LNCAP (cell line): ENCODE data around the gene MGAM2.

Experiments
- TF ChIP-seq, protein P1 (sequence below): fragments of 450-650 bp; IDR thresholded peaks from 2 replicates; pipeline ENCODE4 v1.5.1; 2017; ENCODE audit warnings: mild to moderate bottlenecking

MGAM2 gene

DNA sequence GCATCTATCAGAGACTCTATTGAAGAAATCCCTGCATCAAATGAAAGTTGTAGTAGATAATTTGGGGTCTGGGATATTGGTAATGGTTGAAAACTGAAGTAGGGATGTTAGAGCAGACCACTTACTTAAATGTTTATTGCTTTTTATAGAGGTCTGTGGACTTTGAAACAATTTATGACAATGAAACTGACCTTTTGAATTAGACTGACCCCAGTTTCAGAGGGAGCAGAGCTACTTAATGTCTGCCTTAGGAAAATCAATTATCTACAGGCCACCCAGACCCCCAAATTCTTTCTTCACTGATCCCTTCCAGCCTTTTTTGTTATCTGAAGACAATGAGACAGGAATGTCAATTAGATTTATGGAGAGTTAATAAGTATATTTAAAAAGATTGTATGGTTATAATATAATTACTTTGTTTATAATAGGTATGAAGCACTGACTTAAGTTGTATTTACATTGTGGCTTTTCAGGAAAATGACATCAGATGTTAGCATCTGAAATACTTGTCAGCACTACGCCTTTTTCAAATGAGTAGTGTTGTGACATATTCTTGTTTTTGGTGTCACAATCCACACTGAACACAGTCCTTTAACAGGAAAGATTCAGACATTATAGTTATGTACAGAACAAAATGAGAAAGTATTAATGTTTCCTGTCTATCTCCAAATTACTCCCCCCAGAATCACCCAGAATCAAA lies 13.9 kb downstream of the MGAM2 start:
- TF ChIP-seq, protein P1, sequence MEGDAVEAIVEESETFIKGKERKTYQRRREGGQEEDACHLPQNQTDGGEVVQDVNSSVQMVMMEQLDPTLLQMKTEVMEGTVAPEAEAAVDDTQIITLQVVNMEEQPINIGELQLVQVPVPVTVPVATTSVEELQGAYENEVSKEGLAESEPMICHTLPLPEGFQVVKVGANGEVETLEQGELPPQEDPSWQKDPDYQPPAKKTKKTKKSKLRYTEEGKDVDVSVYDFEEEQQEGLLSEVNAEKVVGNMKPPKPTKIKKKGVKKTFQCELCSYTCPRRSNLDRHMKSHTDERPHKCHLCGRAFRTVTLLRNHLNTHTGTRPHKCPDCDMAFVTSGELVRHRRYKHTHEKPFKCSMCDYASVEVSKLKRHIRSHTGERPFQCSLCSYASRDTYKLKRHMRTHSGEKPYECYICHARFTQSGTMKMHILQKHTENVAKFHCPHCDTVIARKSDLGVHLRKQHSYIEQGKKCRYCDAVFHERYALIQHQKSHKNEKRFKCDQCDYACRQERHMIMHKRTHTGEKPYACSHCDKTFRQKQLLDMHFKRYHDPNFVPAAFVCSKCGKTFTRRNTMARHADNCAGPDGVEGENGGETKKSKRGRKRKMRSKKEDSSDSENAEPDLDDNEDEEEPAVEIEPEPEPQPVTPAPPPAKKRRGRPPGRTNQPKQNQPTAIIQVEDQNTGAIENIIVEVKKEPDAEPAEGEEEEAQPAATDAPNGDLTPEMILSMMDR: no peak

- TF ChIP-seq, protein P1: no peak
These were observed 18.7 kb downstream of the MGAM2 start for GRCh38 chr7:142130267-142130666.

DNA sequence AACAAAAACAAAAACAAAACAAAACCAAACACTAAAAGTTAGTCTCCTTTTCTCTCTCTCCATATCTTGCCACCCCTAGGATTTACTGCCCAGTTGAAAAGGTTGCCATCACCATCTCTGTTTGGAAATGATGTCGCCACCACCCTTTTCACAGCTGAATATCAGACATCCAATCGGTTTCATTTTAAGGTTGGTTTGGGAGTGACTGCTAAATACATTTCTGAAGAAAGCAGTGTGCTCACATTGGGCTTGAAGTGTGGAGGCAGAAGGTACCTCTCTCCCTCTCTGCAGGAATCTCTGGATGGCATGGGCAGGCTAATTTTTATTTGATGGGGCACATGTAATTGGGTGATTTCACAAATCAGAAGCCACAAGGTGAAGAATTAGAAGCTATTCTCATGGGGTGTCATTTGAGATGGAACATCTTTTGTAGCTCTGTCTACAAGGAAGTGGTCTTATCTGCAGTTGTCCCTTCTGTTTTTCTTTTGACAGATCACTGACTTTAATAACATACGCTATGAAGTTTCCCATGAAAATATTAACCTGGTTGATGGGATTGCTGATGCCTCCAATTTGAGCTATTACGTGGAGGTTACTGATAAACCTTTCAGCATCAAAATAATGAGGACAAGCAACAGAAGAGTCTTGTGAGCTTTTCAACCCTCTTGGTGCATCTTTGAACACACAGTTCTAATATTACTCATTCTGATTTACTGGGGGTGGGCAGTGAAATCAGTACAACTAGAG lies 20.1 kb downstream of the MGAM2 start:
- TF ChIP-seq, protein P1: no peak

- TF ChIP-seq, protein P1: no peak
These were observed 22.2 kb downstream of the MGAM2 start for GRCh38 chr7:142133731-142134148.

- TF ChIP-seq, protein P1: no peak
These were observed 23.4 kb downstream of the MGAM2 start for GRCh38 chr7:142134909-142135308.

DNA sequence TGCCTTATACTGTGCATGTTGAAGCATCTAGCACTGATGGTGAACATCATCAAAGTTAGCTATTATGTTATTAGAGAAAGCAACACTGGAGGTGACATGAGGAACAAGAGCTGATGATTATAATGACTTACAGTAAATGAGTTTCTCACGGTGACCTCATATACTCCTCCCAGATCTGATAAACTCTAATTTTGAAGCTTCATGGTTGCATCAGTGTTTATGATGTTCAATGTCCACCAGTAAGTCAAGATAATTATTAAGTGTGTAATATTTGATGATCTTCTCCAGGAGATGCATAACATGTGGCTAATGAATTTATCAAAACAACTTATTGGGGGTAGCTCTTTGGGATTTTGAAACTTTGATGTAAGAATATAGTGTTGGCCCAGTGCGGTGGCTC lies 27.5 kb downstream of the MGAM2 start:
- TF ChIP-seq, protein P1: no peak

- TF ChIP-seq, protein P1: no peak
These were observed 28.3 kb downstream of the MGAM2 start for GRCh38 chr7:142139597-142140400.
